ENCODE measurements around the gene TSPY8. TPM values are rescaled to one million over a fixed set of nuclear protein-coding genes. Genes with fewer than 3 reads are reported as not detected.
"Not testable (repeated sequence)": the region's sequence is repeated elsewhere in the genome, so short reads cannot be mapped to it uniquely, and the experiment has no call there.

The TSPY8 gene, protein sequence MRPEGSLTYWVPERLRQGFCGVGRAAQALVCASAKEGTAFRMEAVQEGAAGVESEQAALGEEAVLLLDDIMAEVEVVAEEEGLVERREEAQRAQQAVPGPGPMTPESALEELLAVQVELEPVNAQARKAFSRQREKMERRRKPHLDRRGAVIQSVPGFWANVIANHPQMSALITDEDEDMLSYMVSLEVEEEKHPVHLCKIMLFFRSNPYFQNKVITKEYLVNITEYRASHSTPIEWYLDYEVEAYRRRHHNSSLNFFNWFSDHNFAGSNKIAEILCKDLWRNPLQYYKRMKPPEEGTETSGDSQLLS
- not detected for total RNA-seq

DNA sequence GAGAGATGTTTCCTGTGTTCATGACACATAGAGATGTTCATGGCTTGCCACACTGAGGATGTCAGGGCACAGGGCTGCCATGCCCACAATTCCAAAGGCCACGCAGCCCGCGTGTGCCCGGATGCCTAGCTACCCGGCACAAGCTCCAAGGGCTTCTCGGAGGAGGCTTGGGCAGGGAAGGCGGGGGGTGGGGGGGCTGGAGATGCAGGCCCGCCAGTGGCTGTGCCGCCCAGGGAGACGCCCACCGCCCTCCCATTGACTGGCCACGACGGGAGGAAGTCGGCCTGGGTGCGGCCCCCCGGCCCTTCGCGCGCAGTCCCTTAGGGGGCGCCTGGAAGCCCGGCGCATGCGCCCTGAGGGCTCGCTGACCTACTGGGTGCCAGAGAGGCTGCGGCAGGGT, at the start of gene TSPY8:
Gene TSPY8, plus strand, starts transcription at position 301 of the 400 bp plus-strand sequence. Its CDS starts 46 bp downstream, at position 347.
- H3K4me3 Mint-ChIP-seq; H3K27ac Mint-ChIP-seq; H3K9me3 Mint-ChIP-seq; DNase-seq; H3K4me1 Mint-ChIP-seq (ENCODE audit: low read depth); H3K27me3 Mint-ChIP-seq (ENCODE audit: low read depth); H3K36me3 Mint-ChIP-seq (ENCODE audit: insufficient read depth in 2 of 2); ATAC-seq (replicated peaks in 1 of 2): not testable (repeated sequence)

DNA sequence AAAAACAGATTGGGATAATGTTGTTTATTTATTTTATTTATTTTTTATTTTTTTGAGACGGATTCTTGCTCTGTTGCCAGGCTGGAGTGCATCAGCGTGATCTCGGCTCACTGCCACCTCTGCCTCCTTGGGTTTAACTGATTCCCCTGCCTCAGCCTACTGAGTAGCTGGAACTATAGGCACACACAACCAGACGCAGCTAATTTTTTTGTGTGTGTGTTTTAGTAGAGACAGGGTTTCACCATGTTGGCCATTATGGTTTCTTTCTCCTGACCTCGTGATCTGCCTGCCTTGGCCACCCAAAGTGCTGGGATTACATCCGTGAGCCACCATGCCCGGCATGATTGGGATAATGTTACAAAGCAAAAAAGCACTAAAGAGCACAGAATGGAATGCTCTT, 36.6 kb upstream of the TSPY8 start:
- no peak overlapping the region for H3K27ac Mint-ChIP-seq
- H3K27me3 Mint-ChIP-seq (ENCODE audit: low read depth) = no peaks in the 10 kb centered on the region
- H3K36me3 Mint-ChIP-seq (ENCODE audit: insufficient read depth in 2 of 2) = no peaks in the 10 kb centered on the region
- no peaks in the 10 kb centered on the region for H3K4me1 Mint-ChIP-seq (ENCODE audit: low read depth)
- no peak overlapping the region for H3K4me3 Mint-ChIP-seq
- ATAC-seq (replicated peaks in 1 of 2) (no peak), DNase-seq (no peak)
- H3K9me3 Mint-ChIP-seq = no peaks in the 10 kb centered on the region

DNA sequence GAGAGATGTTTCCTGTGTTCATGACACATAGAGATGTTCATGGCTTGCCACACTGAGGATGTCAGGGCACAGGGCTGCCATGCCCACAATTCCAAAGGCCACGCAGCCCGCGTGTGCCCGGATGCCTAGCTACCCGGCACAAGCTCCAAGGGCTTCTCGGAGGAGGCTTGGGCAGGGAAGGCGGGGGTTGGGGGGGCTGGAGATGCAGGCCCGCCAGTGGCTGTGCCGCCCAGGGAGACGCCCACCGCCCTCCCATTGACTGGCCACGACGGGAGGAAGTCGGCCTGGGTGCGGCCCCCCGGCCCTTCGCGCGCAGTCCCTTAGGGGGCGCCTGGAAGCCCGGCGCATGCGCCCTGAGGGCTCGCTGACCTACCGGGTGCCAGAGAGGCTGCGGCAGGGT, 20.4 kb upstream of the TSPY8 start, which contains the start of gene TSPY4:
Gene TSPY4, plus strand, starts transcription at position 301 of the 400 bp plus-strand sequence. Its CDS starts 46 bp downstream, at position 347.
- DNase-seq; H3K27ac Mint-ChIP-seq; ATAC-seq (replicated peaks in 1 of 2); H3K4me3 Mint-ChIP-seq; H3K9me3 Mint-ChIP-seq; H3K4me1 Mint-ChIP-seq (ENCODE audit: low read depth); H3K36me3 Mint-ChIP-seq (ENCODE audit: insufficient read depth in 2 of 2); H3K27me3 Mint-ChIP-seq (ENCODE audit: low read depth): not testable (repeated sequence)

DNA sequence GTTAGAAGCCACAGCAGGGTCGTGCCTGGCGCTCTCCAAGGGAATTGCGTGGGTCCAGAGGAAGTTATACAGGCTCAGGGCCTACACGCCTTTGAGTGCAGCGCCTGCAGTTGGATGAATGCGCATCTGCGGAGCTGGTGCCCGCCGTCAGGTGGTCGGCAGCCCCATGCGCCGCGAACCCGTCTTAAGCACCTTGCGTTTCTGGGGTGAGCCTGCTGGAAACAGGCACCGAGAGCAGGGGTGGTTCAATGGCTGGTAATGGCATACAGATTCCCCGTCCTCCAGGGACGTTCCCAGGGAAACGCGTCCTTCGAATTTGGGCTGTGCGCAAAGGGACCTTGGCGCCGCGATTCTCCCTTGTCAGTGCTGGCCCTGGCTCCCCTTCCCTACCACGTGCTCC, 38.9 kb downstream of the TSPY8 start:
- not testable (repeated sequence) for ATAC-seq (replicated peaks in 1 of 2); H3K27me3 Mint-ChIP-seq (ENCODE audit: low read depth); DNase-seq; H3K9me3 Mint-ChIP-seq; H3K4me3 Mint-ChIP-seq; H3K27ac Mint-ChIP-seq; H3K36me3 Mint-ChIP-seq (ENCODE audit: insufficient read depth in 2 of 2); H3K4me1 Mint-ChIP-seq (ENCODE audit: low read depth)

DNA sequence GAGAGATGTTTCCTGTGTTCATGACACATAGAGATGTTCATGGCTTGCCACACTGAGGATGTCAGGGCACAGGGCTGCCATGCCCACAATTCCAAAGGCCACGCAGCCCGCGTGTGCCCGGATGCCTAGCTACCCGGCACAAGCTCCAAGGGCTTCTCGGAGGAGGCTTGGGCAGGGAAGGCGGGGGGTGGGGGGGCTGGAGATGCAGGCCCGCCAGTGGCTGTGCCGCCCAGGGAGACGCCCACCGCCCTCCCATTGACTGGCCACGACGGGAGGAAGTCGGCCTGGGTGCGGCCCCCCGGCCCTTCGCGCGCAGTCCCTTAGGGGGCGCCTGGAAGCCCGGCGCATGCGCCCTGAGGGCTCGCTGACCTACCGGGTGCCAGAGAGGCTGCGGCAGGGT, 40.5 kb downstream of the TSPY8 start, which contains the start of gene TSPY3:
Gene TSPY3, plus strand, starts transcription at position 301 of the 400 bp plus-strand sequence. Its CDS starts 46 bp downstream, at position 347.
- DNase-seq; H3K27ac Mint-ChIP-seq; H3K27me3 Mint-ChIP-seq (ENCODE audit: low read depth); H3K4me3 Mint-ChIP-seq; H3K4me1 Mint-ChIP-seq (ENCODE audit: low read depth); H3K36me3 Mint-ChIP-seq (ENCODE audit: insufficient read depth in 2 of 2); ATAC-seq (replicated peaks in 1 of 2); H3K9me3 Mint-ChIP-seq: not testable (repeated sequence)

Other genes with a start within 250 kb of the TSPY8 start
- not detected for gene TSPY4, start 20.3 kb upstream of the TSPY8 start, total RNA-seq
- not detected for gene TSPY3, start 40.6 kb downstream of the TSPY8 start, total RNA-seq
- gene TSPY1, start 109.2 kb downstream of the TSPY8 start, total RNA-seq = not detected
- not detected for gene TSPY9, start 129.5 kb downstream of the TSPY8 start, total RNA-seq
- not detected for gene TSPY10, start 170.1 kb downstream of the TSPY8 start, total RNA-seq